ENCODE results near the gene COL16A1.

GRCh38 chr1:31702836-31703404 lies 897 bp downstream of the COL16A1 start:
- TF ChIP-seq CTCF (conservative IDR thresholded peaks at IDR 0.05; ENCODE audit: low read depth, low read length) (no peak), RCOR1 (IDR thresholded peaks at IDR 0.05; ENCODE audit: insufficient replicate concordance, low read length) (no peak), SMC3 (IDR thresholded peaks at IDR 0.05; ENCODE audit: low read depth, low read length) (no peak), POLR2A (IDR thresholded peaks at IDR 0.05; ENCODE audit: low read depth, low read length) (no peak), RAD21 (IDR thresholded peaks at IDR 0.05; ENCODE audit: low read length) (no peak), MXI1 (IDR thresholded peaks at IDR 0.05; ENCODE audit: borderline replicate concordance, low read depth, low read length) (no peak), ELK1 (IDR thresholded peaks at IDR 0.05; ENCODE audit: borderline replicate concordance, low read depth, low read length) (no peak), CHD1 (IDR thresholded peaks at IDR 0.05; ENCODE audit: low read depth, low read length) (no peak), MAFK (IDR thresholded peaks at IDR 0.05; ENCODE audit: low read depth, low read length) (no peak), CEBPB (IDR thresholded peaks at IDR 0.05; ENCODE audit: low read depth, low read length) (no peak)
- TF ChIP-seq, protein P1, sequence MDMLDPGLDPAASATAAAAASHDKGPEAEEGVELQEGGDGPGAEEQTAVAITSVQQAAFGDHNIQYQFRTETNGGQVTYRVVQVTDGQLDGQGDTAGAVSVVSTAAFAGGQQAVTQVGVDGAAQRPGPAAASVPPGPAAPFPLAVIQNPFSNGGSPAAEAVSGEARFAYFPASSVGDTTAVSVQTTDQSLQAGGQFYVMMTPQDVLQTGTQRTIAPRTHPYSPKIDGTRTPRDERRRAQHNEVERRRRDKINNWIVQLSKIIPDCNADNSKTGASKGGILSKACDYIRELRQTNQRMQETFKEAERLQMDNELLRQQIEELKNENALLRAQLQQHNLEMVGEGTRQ (IDR thresholded peaks at IDR 0.05; ENCODE audit: low read depth, low read length): peak; percentile 7; the same call in 1 of the 2 replicates

Data from IMR-90 (cell line).